Cerebellar cortex (tissue), 1 donor: ENCODE data around the gene SLC7A14.

Experiments used
- DNase-seq: peaks from one replicate; pipeline ENCODE4 v3.0.0-alpha.2; 2015; ENCODE audit warnings: low spot score

The SLC7A14 gene

GRCh38 chr3:170470063-170471016 is 115.5 kb downstream of the SLC7A14 start:
- peak; percentile 84 for DNase-seq

DNA sequence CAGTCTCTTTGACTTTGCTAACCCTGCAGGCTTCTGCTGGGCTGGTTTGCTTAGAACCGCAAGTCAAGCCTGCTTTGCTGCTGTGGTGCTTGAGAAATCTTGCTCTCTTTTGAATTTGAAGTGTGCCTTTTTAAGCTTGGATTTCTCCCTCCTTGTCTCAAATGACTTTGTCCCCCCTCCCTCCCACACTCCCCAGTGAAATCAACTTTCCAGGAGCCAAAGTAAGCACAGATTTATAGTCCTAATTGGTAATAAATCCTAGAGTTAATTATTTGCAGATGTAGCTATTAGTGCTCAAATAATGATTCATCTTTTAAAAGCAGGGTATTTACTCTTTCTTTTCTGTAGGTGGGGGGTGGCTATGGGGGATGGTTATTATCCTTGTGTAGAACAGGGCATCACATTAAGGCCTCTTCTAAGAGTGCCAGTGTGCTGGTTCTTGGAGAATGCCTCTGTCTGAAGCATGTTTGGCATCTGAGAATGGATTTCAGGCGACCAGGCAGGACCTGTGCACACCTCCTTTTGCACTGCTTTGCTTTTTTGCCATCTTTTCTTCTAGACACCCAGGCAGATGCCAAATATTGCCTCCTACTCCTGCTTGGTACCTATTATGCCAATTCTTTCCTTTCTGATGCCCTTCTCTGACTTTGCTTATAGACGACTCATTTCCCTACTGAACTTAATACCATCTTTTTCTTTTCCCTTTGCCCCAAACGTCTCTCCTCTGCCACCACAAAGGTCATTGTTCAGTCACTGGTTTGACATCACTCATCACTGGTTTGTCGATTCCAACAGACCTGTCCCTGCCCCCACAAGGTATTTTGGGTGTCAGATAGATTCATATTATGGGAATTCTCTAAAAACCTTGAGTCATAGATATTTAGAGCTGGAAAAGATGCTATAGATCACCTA is 116.5 kb downstream of the SLC7A14 start:
- DNase-seq: peak; percentile 29

DNA sequence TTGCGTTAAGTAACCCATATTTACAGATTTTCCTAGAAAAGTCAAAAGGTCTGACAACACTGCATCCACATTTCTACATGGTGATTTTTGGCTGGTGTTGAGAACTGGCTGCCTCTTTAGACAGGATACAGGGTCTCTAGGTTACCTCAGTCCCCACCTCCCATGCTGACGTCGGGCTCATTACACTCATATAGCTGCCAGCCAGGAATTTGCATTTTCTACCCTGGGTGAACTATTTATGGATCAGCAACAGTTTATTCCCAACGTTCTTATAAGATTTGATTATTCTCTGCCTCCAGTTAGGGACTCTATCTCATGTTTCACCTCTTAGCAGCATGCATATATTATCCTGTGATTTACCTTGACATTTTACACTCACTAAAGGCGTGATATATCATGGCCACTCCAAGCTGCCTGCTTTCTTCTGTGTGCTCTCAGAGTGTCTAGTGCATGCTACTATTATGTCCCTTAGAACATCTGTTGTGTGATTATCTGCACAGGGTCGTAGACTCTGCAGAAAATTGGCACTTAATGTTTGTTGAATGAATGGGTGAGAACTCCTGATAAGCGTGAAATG is 118.2 kb downstream of the SLC7A14 start:
- no peak for DNase-seq

- no peak for DNase-seq
Observed at GRCh38 chr3:170467007-170467406, 118.9 kb downstream of the SLC7A14 start.

GRCh38 chr3:170465955-170466354 is 119.9 kb downstream of the SLC7A14 start:
- no peak for DNase-seq

DNA sequence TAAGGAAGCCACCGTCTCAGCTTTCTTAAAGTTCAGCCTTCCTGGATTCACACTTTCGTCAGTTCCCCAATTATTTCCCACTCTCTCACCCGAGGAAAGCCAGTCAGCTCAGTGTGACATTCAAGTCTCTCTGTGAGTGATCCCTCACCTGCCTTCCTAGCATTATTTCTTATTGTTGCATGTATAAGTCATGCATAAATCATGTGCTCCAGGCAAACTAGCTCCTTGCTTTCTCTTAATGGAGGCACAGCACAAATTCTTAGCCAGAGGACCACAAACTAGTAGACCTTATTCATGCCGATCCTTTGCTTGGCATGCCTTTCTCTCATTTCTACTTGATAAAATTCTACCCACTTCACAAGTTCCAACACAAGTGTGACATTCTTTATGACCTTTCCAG is 122.9 kb downstream of the SLC7A14 start:
- DNase-seq: no peak

- DNase-seq: no peak
Observed at GRCh38 chr3:170458285-170458684, 127.6 kb downstream of the SLC7A14 start.

GRCh38 chr3:170454509-170454908 is 131.4 kb downstream of the SLC7A14 start:
- DNase-seq: no peak

DNA sequence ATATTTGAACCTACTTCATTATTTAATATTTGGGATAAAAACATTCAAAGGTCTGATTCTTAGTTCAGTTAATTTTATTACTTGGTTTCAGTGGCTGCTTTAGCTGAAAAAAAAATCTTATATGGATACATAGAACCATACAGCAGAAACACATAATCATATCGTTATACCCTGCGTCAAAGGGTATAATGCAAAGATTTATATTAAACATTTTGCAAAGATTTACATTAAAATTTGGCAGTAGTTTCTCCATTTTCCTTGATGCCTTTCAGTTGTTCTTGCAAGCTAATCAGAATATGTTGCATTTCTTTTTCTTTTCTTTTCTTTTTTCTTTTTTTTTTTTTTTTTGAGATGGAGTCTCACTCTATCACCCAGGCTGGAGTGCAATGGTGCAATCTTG is 135.8 kb downstream of the SLC7A14 start:
- DNase-seq: no peak

GRCh38 chr3:170448584-170448983 is 137.3 kb downstream of the SLC7A14 start:
- DNase-seq: no peak

GRCh38 chr3:170443457-170443856 is 142.4 kb downstream of the SLC7A14 start:
- DNase-seq: no peak

GRCh38 chr3:170442947-170443346 is 142.9 kb downstream of the SLC7A14 start:
- no peak for DNase-seq

- DNase-seq: no peak
Observed at GRCh38 chr3:170441412-170441811, 144.5 kb downstream of the SLC7A14 start.

GRCh38 chr3:170440344-170440743 is 145.5 kb downstream of the SLC7A14 start:
- no peak for DNase-seq

DNA sequence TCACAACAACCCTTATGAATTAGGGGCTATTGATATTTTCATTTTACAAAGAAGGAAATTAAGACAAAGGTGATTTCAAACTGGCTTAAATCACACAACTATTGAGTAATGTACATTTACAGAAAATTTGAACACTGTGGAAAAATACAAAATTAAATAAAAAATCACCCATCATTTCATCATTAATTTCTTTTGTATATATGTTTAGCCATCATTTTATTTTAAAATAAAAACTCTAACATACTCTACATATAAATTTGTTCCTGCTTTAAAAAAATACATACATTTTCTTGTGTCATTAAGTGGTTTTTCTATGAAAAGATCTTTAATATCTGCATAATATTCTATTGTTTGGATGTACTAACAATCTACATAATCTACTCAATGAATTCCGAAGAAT is 147.0 kb downstream of the SLC7A14 start:
- no peak for DNase-seq

GRCh38 chr3:170437696-170438407 is 148.0 kb downstream of the SLC7A14 start:
- no peak for DNase-seq

DNA sequence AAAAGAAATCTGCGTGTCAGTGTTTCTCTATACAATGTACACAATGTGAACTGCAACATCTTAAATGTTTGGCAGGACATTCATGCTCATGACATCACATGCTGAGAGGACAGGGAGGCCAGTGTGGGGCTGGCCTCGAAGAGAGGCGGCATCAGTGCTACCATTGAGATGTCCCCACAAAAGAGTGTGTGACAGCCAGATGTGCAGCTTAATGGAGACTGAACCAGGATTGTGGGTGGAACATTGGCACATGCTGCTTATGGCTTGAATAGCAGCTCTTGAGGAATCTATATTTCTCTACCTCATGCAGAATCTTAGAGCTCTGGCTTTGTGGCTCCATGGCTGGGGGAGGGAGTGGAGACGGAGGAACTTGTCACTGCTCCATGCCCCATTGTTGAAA is 148.7 kb downstream of the SLC7A14 start:
- no peak for DNase-seq

DNA sequence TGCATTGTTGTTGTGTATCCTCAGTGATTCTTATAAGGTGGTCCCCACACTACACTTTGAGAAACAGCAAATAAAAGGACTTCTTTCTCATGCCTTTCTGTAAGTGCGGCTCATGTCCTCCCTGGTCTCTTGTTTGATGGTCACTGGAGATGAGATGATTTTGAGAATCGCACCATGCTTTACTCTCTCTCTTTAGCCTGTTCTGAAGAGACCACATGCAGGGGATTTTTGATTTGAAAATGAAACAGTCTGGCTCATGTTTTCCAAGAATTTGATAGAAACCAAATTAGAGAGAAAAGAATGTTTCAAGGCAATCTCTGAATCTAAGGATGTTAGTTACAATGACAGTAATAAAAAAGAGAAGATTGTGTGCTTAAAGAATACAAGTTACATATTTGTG is 149.2 kb downstream of the SLC7A14 start:
- DNase-seq: no peak

- DNase-seq: no peak
Observed at GRCh38 chr3:170432416-170432815, 153.5 kb downstream of the SLC7A14 start.

- no peak for DNase-seq
Observed at GRCh38 chr3:170431054-170431453, 154.8 kb downstream of the SLC7A14 start.

DNA sequence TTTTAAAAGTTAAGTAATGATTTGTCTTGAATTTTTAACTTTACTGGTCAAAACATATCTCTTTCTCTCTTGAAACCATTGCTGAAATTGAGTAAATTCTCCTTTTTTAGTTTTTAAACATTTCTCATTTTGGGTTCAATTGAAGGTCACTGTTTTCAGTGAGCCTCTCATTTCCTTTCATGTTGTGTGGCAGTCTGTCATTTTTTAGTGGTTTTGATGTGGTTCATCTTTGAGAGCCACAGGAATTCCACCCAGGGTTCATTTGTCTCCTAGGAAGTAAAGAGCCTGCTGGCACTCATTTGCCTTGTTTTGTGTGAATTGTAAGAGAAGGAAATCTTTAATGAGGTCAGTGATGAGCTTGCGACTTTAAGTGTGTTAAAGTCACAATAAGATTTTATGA is 156.8 kb downstream of the SLC7A14 start:
- no peak for DNase-seq

- DNase-seq: no peak
Observed at GRCh38 chr3:170428095-170428494, 157.8 kb downstream of the SLC7A14 start.
